ENCODE results near the gene GOLGA1.
"Not testable (repeated sequence)": the region's sequence is repeated elsewhere in the genome, so short reads cannot be mapped to it uniquely, and the experiment has no call there.

The GOLGA1 gene
- 23.8 to 46.3 (median 44.1) reads per million in 4 donors for total RNA-seq

GRCh38 chr9:124940894-124941678, at the start of gene GOLGA1:
GOLGA1 (minus strand) TSS chr9:124941083; CDS start chr9:124938711, 2,372 bp downstream.
- peak; percentile 91 to 95 (median 93) for DNase-seq

- no peak for DNase-seq
Measured at GRCh38 chr9:124983698-124984097, 42.8 kb upstream of the GOLGA1 start.

GRCh38 chr9:124980431-124980830, 39.5 kb upstream of the GOLGA1 start:
- DNase-seq = no peak

GRCh38 chr9:124975131-124975530, 34.2 kb upstream of the GOLGA1 start:
- DNase-seq = no peak

- DNase-seq = no peak
Measured at GRCh38 chr9:124973807-124974206, 32.9 kb upstream of the GOLGA1 start.

DNA sequence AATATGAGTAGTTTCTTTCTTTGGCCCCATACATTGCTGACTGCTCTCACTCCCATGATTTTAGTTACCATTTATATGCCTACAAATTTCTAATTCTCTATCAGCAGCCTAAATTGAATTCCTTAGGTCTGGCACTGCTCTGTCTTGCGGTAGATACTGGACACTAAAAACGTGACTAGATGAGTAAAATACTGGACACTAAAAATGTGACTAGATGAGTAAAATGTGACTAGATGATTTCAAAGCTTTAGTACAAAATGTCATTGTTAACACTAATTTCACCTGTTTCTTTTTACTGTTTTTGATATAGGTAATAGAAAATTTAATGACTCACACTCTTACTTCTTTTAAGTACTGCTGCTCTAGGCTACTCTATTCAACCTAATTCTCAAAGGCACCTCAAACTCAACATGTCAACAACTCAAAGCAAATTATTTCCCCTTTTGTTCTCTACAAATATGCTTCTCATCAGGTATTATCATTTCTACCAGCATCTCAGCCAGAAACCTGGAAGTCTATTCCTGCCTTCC, 31.4 kb upstream of the GOLGA1 start:
- DNase-seq = no peak

DNA sequence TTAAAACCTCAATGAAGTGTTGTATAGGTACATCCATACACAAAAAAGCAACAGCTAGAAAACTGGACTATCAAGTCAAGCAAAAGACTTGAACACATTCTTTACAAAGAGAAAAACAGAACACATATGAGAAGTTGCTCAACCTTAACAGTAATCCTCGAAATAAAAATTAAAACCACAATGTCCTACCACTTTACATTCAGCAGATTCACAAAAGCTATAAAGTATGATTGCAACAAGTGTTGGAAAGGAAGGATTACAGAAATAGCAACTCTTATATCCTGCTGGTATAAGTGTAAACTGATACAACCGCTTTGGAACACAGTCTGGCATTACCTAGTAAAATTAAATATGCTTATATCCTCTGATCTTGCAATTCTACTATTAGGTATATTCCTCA, 28.5 kb upstream of the GOLGA1 start:
- no peak for DNase-seq

DNA sequence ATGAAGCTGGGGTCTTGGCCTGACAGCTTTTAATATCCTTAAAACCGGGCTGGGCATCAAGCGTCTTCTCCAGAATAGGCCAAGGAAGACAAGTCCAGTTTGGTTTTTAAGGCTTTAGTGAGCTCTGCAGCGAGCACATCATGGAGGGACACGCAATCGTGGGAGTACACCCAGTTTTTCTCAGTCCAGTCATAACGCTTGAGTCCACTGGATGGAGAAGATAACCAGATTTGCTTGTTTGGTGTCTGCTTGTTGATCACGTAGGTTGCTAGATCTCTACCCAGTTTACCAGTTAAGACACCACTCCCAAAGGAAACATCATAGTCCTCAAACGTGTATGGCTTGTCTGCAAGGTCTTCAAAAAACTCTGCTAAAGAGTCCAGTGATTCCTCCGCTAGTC, 27.4 kb upstream of the GOLGA1 start:
- no peak for DNase-seq

DNA sequence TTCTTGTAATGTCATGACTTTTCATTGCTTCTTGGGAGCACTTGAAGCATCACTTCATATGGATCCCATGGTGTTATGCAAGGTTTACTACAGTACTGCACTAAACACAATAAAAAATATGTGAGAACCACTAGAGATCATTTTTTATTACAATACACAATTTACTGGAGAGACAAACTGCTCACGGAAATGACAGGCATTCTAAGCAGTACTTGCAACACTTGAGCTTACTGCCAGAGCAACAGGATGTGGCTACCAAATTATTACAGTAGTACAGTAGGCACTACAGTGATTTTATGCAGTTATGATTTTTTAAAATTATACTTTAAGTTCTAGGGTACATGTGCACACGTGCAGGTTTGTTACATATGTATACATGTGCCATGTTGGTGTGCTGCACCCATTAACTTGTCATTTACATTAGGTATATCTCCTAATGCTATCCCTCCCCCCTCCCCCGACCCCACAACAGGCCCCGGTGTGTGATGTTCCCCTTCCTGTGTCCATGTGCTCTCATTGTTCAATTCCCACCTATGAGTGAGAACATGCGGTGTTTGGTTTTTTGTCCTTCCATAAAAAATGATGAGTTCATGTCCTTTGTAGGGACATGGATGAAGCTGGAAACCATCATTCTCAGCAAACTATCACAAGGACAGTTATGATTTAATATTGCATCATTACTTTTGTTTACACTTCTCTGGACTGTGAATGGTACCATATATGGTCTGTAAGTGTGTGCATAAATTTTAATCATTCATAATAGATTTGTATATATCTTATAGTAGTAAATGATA, 25.1 kb upstream of the GOLGA1 start:
- peak in 2 of 5 donors; percentile 8 to 85 for DNase-seq

DNA sequence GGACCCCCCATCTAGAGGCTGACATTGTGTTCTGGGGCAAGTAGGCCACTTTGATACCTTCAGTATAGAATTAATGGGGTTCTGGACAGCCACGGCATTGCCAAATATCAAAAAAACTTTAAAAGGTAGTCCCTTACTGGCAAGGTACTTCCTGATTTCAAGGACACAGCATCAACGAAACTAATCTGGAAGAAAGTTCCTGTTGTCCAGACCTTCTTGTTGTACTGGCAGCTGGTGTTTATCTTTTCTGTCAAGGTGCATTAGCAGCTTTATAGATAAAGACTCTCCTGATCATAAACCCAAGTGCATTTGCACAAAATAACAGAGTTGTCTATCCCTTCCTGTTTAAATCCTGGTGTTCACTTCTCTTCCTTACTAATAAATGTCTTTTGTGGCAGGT, 23.7 kb upstream of the GOLGA1 start:
- DNase-seq = no peak

DNA sequence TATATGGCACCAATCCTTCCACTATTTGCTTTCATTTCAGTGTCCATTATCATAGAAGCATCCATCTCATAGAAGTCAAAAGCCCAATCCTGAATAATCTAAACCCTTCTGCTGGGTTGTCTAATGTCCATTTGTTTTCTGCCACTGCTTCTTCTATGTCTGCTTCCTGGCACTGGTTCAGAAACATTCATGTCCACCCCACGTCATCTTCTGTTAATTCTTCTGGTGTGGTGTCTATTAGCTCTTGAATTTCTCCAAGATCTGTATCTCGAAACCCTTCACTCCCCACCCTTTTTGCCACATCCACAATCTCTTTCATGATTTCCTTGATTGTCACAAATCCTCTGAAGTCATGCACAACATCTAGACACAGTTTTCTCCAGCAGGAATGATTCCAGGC, 23.2 kb upstream of the GOLGA1 start:
- DNase-seq = no peak

DNA sequence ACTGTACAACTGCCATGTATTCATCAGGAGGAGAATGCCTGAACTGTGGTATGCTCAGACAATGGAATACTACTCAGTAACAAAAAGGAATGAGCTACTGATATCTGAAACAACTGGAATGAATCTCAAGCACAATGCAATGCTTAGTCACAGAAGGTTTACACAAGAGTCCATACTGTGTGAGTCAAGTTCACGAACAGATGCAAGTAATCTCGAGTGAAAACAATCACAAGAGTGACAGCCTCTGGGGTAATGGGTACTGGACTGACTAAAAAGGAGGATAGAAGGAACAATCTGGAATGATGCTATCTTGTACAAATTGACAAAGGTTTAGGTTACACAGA, 19.5 kb upstream of the GOLGA1 start:
- DNase-seq = no peak

DNA sequence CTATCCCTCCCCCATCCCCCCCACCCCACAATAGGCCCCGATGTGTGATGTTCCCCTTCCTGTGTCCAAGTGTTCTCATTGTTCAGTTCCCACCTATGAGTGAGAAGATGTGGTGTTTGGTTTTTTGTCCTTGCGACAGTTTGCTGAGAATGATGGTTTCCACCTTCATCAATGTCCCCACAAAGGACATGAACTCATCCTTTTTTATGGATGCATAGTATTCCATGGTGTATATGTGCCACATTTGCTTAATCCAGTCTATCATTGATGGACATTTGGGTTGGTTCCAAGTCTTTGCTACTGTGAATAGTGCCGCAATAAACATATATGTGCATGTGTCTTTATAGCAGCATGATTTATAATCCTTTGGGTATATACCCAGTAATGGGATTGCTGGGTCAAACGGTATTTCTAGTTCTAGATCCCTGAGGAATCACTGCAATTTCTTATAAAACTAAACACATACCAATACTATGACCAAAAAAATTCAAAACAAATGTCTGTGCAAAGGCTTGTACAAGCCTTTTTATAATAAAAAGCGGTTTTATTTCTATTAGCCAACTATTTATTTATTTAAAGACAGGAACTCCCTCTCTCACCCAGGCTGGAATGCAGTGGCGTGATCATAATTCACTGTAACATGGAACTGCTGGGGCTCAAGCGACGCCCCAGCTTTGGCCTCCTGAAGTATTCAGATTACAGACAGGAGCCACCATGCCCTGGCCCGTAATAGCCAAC, 19.0 kb upstream of the GOLGA1 start:
- not testable (repeated sequence) for DNase-seq

GRCh38 chr9:124954255-124954654, 13.4 kb upstream of the GOLGA1 start:
- no peak for DNase-seq

- DNase-seq = no peak
Measured at GRCh38 chr9:124950050-124950718, 9.3 kb upstream of the GOLGA1 start.

GRCh38 chr9:124949387-124949786, 8.5 kb upstream of the GOLGA1 start:
- DNase-seq = no peak

GRCh38 chr9:124947727-124948391, 7.0 kb upstream of the GOLGA1 start:
- no peak for DNase-seq

DNA sequence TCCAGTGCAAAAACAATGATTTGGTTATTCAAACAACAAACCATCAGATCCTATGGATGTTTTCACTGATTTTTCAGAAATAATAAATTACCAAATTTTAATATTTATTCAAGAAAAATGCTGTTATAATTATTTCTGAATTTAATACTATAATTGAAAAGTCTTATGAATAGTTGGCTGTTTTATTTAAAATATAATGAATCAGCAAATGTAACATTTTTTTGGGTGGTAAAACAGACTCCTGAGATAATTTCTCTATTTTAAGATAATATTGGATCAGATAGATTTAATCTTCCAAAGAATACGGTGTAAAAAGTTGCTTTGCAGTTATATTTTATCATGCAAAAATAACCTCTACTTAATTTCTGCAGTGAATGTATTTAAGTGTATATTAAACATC, 5.3 kb upstream of the GOLGA1 start:
- no peak for DNase-seq

GRCh38 chr9:124941679-124942561, 1.0 kb upstream of the GOLGA1 start:
- peak; percentile 29 to 79 (median 52) for DNase-seq

- no peak for DNase-seq
Measured at GRCh38 chr9:124940521-124940893, 376 bp downstream of the GOLGA1 start.

- DNase-seq = no peak
Measured at GRCh38 chr9:124939944-124940343, 939 bp downstream of the GOLGA1 start.
